GM23338 (cell line): ENCODE results near the gene ANO4. TPM values are rescaled to one million over a fixed set of nuclear protein-coding genes. Genes with fewer than 3 reads are reported as not detected.

Source experiments
- ATAC-seq: fragments of 200-7000 bp; cut with Tn5 transposase; 3 replicates; pipeline ENCODE4 v1.9.1; 2020
- DNase-seq: peaks from one replicate; pipeline ENCODE4 v3.0.0-alpha.2; 2015; ENCODE audit warnings: low spot score
- H2AFZ ChIP-seq: fragments of 200-600 bp; sonication (generic); 2 replicates; pipeline ENCODE4 v1.8.0; 2016; ENCODE audit warnings: antibody characterized with exemption, mild to moderate bottlenecking, moderate library complexity
- H3F3A ChIP-seq: fragments of 200-600 bp; sonication (generic); replicated peaks from 2 replicates; pipeline ENCODE4 v1.8.0; 2017; ENCODE audit warnings: antibody characterized with exemption, mixed run types, low read depth
- H3K27ac ChIP-seq: fragments of 200-600 bp; sonication (generic); 2 replicates; pipeline ENCODE4 v1.6.1; 2016; ENCODE audit warnings: low read depth
- H3K27me3 ChIP-seq: fragments of 200-600 bp; sonication (generic); 2 replicates; pipeline ENCODE4 v1.8.0; 2016; ENCODE audit warnings: mild to moderate bottlenecking, mixed run types, moderate library complexity; ENCODE audit not compliant: insufficient read depth
- H3K36me3 ChIP-seq: fragments of 200-600 bp; sonication (generic); 2 replicates; pipeline ENCODE4 v1.8.0; 2016; ENCODE audit warnings: mild to moderate bottlenecking; ENCODE audit not compliant: insufficient read depth
- H3K4me1 ChIP-seq: fragments of 200-600 bp; sonication (generic); 2 replicates; pipeline ENCODE4 v1.8.0; 2016; ENCODE audit warnings: mild to moderate bottlenecking, moderate library complexity; ENCODE audit not compliant: insufficient read depth
- H3K4me2 ChIP-seq: fragments of 200-600 bp; sonication (generic); 2 replicates; pipeline ENCODE4 v1.7.1; 2017; ENCODE audit warnings: mixed run types
- H3K4me3 ChIP-seq: fragments of 200-600 bp; sonication (generic); 2 replicates; pipeline ENCODE4 v1.6.1; 2016; ENCODE audit warnings: mixed run types
- H3K79me2 ChIP-seq: fragments of 200-600 bp; sonication (generic); replicated peaks from 2 replicates; pipeline ENCODE4 v1.8.0; 2017; ENCODE audit warnings: mild to moderate bottlenecking; ENCODE audit not compliant: insufficient read depth
- H3K9me2 ChIP-seq: fragments of 200-600 bp; sonication (generic); 2 replicates; pipeline ENCODE4 v1.8.0; 2017; ENCODE audit not compliant: insufficient read depth
- H4K20me1 ChIP-seq: fragments of 200-600 bp; sonication (generic); replicated peaks from 2 replicates; pipeline ENCODE4 v1.8.0; 2017; ENCODE audit warnings: mild to moderate bottlenecking; ENCODE audit not compliant: insufficient read depth
- H3K27ac Mint-ChIP-seq: 2 replicates; pipeline ENCODE4 v1.8.0; 2020; ENCODE audit warnings: inconsistent platforms, mild to moderate bottlenecking, moderate library complexity, mixed read lengths
- H3K27me3 Mint-ChIP-seq: 3 replicates; pipeline ENCODE4 v1.8.0; 2022; ENCODE audit warnings: low read depth, mild to moderate bottlenecking, moderate library complexity, mixed read lengths, inconsistent platforms; ENCODE audit not compliant: insufficient read depth, poor library complexity
- H3K36me3 Mint-ChIP-seq: 3 replicates; pipeline ENCODE4 v1.8.0; 2021; ENCODE audit warnings: low read depth, mild to moderate bottlenecking, inconsistent platforms, moderate library complexity, mixed read lengths
- H3K4me1 Mint-ChIP-seq: 3 replicates; pipeline ENCODE4 v1.8.0; 2020; ENCODE audit warnings: mild to moderate bottlenecking, inconsistent platforms, mixed read lengths
- H3K4me3 Mint-ChIP-seq: 3 replicates; pipeline ENCODE4 v1.8.0; 2021; ENCODE audit warnings: moderate library complexity, mild to moderate bottlenecking, inconsistent platforms, mixed read lengths
- H3K9me3 Mint-ChIP-seq: 3 replicates; pipeline ENCODE4 v1.8.0; 2020; ENCODE audit warnings: moderate library complexity, mild to moderate bottlenecking, inconsistent platforms, mixed read lengths
- CREB1 ChIP-seq: fragments of 250-450 bp; sonication (Bioruptor Pico); IDR thresholded peaks from 2 replicates; pipeline ENCODE4 v1.5.0; 2020; ENCODE audit warnings: low read depth, mild to moderate bottlenecking, moderate library complexity
- JUNB ChIP-seq: IDR thresholded peaks from one replicate; pipeline ENCODE4 v1.6.1; 2016; ENCODE audit warnings: antibody characterized with exemption; ENCODE audit not compliant: unreplicated experiment
- NANOG ChIP-seq: IDR thresholded peaks from 2 replicates; pipeline ENCODE4 v1.6.1; 2016; ENCODE audit warnings: antibody characterized with exemption, borderline replicate concordance
- STAT1 ChIP-seq: IDR thresholded peaks from one replicate; pipeline ENCODE4 v1.6.1; 2016; ENCODE audit warnings: antibody characterized with exemption; ENCODE audit not compliant: unreplicated experiment
- ZNF114 ChIP-seq: fragments of 250-450 bp; sonication (Bioruptor Pico); IDR thresholded peaks from 2 replicates; pipeline ENCODE4 v1.5.0; 2020; ENCODE audit warnings: mild to moderate bottlenecking, moderate library complexity
- ZNF331 ChIP-seq: fragments of 250-450 bp; sonication (Bioruptor Pico); IDR thresholded peaks from 2 replicates; pipeline ENCODE4 v1.5.0; 2020; ENCODE audit warnings: low read depth, mild to moderate bottlenecking, moderate library complexity
- polyA plus RNA-seq: library from polyadenylated mRNA; unstranded; fragments of >200 nt; fragmentation: Nextera tagmentation; extraction: Ambion mirVana; gene quantifications from 2 replicates; pipeline ENCODE4 v1.2.1, GENCODE V29; 2016
- total RNA-seq: library from RNA; depleted of rRNA; stranded (reverse); fragments of >200 nt; shearing (Covaris generic); gene quantifications from 2 replicates; pipeline ENCODE4 v1.2.3, GENCODE V29; 2014
- TF ChIP-seq, protein P1 (sequence below): fragments of 250-450 bp; sonication (Bioruptor Pico); IDR thresholded peaks from 2 replicates; pipeline ENCODE4 v1.5.0; 2020; ENCODE audit warnings: mild to moderate bottlenecking, moderate library complexity
- TF ChIP-seq, protein P2 (sequence below): IDR thresholded peaks from one replicate; pipeline ENCODE4 v1.6.1; 2018; ENCODE audit warnings: antibody characterized with exemption; ENCODE audit not compliant: unreplicated experiment

The ANO4 gene
- total and polyA plus RNA-seq, 2 experiments from 2014 or later: 1.7 to 8.7 TPM

DNA sequence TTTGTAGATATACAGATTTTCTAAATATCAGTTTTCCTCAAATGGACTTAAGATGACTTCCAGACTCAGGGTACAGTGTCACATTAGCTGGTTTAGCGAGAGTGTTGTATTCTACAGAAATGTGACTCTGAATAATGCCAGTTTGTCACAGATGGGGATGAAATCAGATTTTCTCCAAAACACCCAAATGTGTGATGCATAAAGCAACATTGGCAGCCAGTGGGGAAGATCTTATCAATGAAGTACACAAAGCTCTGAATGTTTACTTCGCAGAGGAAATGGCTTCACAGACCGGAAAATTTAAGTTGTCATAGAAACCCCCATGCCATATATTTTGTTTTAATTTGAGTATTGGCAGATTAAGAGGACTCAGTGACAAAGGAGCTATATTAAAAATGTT lies 29.9 kb downstream of the ANO4 start:
- no peaks in the 10 kb centered on the region for H3K79me2 ChIP-seq
- Mint-ChIP-seq H3K4me3 (no peak overlapping the region), H3K36me3 (no peaks in the 10 kb centered on the region), H3K4me1 (peaks cover 13% of the 10 kb centered on the region), H3K27ac (no peak overlapping the region), H3K9me3 (no peaks in the 10 kb centered on the region), H3K27me3 (no peaks in the 10 kb centered on the region)
- peaks cover 13% of the 10 kb centered on the region; the same call in 1 of the 2 replicates for H3K4me1 ChIP-seq
- H3K36me3 ChIP-seq: no peaks in the 10 kb centered on the region
- no peak overlapping the region for H3K4me2 ChIP-seq
- H4K20me1 ChIP-seq: no peaks in the 10 kb centered on the region
- ATAC-seq (no peak), DNase-seq (no peak)
- H3K27me3 ChIP-seq: no peaks in the 10 kb centered on the region
- TF ChIP-seq ZNF114 (CRISPR knock-in tag) (no peak), NANOG (no peak), JUNB (no peak), STAT1 (no peak), CREB1 (CRISPR knock-in tag) (no peak), ZNF331 (no peak)
- TF ChIP-seq, protein P1, sequence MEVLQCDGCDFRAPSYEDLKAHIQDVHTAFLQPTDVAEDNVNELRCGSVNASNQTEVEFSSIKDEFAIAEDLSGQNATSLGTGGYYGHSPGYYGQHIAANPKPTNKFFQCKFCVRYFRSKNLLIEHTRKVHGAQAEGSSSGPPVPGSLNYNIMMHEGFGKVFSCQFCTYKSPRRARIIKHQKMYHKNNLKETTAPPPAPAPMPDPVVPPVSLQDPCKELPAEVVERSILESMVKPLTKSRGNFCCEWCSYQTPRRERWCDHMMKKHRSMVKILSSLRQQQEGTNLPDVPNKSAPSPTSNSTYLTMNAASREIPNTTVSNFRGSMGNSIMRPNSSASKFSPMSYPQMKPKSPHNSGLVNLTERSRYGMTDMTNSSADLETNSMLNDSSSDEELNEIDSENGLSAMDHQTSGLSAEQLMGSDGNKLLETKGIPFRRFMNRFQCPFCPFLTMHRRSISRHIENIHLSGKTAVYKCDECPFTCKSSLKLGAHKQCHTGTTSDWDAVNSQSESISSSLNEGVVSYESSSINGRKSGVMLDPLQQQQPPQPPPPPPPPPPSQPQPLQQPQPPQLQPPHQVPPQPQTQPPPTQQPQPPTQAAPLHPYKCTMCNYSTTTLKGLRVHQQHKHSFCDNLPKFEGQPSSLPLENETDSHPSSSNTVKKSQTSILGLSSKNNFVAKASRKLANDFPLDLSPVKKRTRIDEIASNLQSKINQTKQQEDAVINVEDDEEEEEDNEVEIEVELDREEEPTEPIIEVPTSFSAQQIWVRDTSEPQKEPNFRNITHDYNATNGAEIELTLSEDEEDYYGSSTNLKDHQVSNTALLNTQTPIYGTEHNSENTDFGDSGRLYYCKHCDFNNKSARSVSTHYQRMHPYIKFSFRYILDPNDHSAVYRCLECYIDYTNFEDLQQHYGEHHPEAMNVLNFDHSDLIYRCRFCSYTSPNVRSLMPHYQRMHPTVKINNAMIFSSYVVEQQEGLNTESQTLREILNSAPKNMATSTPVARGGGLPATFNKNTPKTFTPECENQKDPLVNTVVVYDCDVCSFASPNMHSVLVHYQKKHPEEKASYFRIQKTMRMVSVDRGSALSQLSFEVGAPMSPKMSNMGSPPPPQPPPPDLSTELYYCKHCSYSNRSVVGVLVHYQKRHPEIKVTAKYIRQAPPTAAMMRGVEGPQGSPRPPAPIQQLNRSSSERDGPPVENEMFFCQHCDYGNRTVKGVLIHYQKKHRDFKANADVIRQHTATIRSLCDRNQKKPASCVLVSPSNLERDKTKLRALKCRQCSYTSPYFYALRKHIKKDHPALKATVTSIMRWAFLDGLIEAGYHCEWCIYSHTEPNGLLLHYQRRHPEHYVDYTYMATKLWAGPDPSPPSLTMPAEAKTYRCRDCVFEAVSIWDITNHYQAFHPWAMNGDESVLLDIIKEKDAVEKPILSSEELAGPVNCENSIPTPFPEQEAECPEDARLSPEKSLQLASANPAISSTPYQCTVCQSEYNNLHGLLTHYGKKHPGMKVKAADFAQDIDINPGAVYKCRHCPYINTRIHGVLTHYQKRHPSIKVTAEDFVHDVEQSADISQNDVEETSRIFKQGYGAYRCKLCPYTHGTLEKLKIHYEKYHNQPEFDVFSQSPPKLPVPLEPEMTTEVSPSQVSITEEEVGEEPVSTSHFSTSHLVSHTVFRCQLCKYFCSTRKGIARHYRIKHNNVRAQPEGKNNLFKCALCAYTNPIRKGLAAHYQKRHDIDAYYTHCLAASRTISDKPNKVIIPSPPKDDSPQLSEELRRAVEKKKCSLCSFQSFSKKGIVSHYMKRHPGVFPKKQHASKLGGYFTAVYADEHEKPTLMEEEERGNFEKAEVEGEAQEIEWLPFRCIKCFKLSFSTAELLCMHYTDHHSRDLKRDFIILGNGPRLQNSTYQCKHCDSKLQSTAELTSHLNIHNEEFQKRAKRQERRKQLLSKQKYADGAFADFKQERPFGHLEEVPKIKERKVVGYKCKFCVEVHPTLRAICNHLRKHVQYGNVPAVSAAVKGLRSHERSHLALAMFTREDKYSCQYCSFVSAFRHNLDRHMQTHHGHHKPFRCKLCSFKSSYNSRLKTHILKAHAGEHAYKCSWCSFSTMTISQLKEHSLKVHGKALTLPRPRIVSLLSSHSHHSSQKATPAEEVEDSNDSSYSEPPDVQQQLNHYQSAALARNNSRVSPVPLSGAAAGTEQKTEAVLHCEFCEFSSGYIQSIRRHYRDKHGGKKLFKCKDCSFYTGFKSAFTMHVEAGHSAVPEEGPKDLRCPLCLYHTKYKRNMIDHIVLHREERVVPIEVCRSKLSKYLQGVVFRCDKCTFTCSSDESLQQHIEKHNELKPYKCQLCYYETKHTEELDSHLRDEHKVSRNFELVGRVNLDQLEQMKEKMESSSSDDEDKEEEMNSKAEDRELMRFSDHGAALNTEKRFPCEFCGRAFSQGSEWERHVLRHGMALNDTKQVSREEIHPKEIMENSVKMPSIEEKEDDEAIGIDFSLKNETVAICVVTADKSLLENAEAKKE (CRISPR knock-in tag): no peak
- TF ChIP-seq, protein P2, sequence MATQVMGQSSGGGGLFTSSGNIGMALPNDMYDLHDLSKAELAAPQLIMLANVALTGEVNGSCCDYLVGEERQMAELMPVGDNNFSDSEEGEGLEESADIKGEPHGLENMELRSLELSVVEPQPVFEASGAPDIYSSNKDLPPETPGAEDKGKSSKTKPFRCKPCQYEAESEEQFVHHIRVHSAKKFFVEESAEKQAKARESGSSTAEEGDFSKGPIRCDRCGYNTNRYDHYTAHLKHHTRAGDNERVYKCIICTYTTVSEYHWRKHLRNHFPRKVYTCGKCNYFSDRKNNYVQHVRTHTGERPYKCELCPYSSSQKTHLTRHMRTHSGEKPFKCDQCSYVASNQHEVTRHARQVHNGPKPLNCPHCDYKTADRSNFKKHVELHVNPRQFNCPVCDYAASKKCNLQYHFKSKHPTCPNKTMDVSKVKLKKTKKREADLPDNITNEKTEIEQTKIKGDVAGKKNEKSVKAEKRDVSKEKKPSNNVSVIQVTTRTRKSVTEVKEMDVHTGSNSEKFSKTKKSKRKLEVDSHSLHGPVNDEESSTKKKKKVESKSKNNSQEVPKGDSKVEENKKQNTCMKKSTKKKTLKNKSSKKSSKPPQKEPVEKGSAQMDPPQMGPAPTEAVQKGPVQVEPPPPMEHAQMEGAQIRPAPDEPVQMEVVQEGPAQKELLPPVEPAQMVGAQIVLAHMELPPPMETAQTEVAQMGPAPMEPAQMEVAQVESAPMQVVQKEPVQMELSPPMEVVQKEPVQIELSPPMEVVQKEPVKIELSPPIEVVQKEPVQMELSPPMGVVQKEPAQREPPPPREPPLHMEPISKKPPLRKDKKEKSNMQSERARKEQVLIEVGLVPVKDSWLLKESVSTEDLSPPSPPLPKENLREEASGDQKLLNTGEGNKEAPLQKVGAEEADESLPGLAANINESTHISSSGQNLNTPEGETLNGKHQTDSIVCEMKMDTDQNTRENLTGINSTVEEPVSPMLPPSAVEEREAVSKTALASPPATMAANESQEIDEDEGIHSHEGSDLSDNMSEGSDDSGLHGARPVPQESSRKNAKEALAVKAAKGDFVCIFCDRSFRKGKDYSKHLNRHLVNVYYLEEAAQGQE: no peak
- no peak overlapping the region for H3K4me3 ChIP-seq
- no peak overlapping the region for H2AFZ ChIP-seq
- H3K9me2 ChIP-seq: no peaks in the 10 kb centered on the region
- no peak overlapping the region for H3K27ac ChIP-seq
- no peaks in the 10 kb centered on the region for H3F3A ChIP-seq
